Measurements from ENCODE around the gene LCP2.

DNA sequence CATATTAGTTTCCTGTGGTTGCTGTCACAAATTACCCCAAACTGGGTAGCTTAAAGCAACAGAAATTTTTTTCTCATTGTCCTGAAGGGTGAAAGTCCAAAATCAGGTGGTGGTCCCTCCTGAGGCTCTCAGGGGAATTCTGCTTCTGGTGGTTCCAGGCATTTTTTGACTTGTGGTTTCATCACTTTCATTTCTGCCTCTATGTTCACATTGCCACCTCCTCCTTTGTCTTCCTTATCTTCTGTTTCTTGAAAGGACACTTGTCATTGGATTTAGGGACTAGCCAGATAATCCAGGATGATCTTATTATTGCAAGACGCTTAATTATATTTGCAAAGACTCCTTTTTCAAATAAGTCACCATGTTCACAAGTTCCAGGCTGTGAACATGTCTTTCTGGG is 48.4 kb upstream of the LCP2 start:
- TF ChIP-seq, protein P1, sequence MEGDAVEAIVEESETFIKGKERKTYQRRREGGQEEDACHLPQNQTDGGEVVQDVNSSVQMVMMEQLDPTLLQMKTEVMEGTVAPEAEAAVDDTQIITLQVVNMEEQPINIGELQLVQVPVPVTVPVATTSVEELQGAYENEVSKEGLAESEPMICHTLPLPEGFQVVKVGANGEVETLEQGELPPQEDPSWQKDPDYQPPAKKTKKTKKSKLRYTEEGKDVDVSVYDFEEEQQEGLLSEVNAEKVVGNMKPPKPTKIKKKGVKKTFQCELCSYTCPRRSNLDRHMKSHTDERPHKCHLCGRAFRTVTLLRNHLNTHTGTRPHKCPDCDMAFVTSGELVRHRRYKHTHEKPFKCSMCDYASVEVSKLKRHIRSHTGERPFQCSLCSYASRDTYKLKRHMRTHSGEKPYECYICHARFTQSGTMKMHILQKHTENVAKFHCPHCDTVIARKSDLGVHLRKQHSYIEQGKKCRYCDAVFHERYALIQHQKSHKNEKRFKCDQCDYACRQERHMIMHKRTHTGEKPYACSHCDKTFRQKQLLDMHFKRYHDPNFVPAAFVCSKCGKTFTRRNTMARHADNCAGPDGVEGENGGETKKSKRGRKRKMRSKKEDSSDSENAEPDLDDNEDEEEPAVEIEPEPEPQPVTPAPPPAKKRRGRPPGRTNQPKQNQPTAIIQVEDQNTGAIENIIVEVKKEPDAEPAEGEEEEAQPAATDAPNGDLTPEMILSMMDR (conservative IDR thresholded peaks at IDR 0.05; ENCODE audit: low read depth, low read length): no peak
- TF ChIP-seq EZH2 (IDR thresholded peaks at IDR 0.05; ENCODE audit: low read length, unreplicated experiment): no peak
